Stimulated activated CD8-positive, alpha-beta memory T cell treated with anti-CD3 and anti-CD28 coated beads, Interleukin-7, amount 100 ng/mL, for 1 hour (primary cell): Measurements from ENCODE around the gene MT1B.
"Not testable (repeated sequence)": the region's sequence is repeated elsewhere in the genome, so short reads cannot be mapped to it uniquely, and the experiment has no call there.

ENCODE experiments used
- DNase-seq, 2 donors: peaks; one replicate each; pipeline ENCODE4 v3.0.0-alpha.2; 2020; ENCODE audit warnings: low read depth in 2 of 2

MT1B gene

DNA sequence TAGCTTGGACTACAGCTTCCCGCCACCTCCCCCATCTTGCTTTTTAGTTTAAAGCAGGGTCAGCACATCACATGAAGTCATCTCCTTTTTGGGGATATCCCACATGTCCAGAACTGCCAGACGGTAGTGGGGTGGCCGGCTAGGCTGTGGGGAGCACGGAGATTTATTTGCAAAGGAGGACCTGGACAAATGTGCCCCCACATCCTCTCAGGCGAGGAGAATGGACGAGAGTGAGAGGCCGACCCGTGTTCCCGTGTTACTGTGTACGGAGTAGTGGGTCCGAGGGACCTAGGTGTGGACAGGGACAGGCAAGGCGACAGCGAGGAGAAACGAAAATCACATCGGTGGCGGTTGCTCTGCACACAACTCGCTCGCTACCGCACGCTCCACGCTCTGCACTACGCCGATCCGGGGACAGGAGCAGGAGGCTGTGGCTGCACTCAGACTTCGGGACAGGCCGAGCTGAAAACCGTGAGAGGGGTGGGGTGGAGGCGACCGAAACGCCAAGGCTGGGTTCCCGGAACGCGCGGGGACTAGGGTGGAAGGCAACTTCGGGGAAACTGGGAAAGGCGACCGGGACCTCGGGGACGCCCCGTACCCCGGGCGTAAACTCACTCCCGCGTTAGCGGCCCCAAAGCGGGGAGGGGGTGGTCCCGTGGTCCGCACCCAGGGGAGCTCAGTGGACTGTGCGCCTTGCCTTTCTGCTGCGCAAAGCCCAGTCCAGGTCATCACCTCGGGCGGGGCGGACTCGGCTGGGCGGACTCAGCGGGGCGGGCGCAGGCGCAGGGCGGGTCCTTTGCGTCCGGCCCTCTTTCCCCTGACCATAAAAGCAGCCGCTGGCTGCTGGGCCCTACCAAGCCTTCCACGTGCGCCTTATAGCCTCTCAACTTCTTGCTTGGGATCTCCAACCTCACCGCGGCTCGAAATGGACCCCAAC lies 13.6 kb upstream of the MT1B start, which contains the start of gene MT1A:
Gene MT1A, plus strand, starts transcription at position 853 of the 937 bp plus-strand sequence. Its CDS starts 73 bp downstream, at position 926.
- no peak for DNase-seq

DNA sequence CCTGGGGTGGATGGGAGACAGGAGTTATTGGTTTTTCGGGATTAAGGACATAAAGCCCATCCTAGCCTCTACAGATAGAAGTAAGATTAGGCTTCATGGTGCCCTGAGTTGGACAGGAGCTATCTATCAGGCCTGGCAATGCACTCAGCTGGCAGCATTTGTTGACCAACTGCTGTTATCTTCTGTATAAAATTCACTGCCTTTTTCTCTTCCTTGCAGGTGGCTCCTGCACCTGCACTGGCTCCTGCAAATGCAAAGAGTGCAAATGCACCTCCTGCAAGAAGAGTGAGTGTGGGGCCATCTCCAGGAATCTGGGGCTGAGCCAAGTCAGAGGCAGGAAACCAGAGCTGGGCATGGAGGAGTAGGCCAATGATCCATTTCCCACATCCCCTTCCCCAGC lies 12.6 kb upstream of the MT1B start:
- no peak for DNase-seq

DNA sequence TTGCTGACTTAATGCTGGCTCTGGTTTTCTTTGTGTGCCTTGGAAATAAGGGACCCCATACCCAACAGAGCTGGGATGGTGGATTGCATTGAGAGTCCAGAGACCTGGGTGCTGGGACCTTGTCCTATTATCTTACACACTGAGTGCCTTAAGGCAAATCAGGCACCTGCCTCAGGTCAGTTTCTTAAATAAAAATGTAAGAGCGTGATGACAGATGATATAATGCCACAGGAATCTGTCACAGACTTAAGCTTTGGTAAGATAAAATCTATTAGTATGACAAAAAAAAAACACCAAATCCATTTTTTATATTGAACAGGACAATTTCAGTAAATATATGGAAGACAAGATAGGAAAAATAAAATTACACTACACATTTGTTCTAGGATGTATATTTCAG lies 11.6 kb upstream of the MT1B start:
- no peak for DNase-seq

DNA sequence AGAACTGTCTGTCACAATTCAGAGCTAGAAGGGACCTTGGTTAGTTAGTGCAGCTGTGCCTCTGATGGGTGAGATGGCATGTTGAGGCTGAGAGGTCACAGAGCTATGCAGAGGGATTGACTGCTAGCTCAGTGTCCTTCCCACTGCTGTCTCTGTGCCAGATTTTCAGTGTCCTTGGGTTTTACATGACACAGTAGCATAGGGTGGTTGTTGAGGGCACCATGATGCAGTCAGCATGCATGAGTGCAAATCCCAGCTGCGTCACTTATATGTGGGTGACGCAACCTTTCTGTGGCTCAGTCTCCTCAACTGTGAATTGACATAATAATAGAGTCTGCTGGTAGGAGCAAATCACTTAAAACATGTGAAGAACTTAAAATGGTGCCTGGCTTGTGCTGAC lies 10.5 kb upstream of the MT1B start:
- DNase-seq, result no peak

DNA sequence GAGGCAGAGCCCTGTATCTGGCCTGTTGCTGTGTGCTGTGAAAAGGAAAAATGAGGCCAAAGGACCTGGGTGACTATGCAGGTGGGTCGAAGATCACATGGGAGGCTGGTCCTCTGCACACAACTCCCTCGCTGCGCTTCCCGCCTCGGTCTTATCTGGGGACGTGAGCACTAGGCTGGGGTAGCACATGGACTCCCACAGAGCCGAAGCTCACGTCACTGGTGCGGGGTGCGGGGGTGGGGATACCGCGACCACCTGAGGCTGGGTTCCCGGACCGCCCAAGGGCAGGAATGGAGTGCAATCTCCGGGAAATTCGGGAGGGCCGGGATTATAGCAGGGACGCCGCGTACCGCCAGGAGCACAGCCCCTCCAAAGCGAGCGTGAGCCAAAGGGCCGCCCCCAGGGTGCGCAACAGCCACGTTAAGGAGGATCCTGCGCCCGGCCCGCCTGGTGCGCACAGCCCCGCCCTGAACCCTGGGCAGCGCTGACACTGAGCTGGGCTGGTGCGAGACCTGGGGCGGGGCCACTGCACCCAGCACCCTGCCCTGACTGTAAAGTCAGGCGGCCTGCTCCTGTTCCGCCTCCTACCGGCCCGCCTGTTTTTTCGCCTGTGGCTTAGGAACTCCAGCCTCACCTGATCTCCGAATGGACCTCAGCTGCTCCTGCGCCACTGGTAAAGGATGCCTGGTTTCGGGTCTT lies 8.5 kb upstream of the MT1B start:
- peak; percentile 33 to 39 for DNase-seq

DNA sequence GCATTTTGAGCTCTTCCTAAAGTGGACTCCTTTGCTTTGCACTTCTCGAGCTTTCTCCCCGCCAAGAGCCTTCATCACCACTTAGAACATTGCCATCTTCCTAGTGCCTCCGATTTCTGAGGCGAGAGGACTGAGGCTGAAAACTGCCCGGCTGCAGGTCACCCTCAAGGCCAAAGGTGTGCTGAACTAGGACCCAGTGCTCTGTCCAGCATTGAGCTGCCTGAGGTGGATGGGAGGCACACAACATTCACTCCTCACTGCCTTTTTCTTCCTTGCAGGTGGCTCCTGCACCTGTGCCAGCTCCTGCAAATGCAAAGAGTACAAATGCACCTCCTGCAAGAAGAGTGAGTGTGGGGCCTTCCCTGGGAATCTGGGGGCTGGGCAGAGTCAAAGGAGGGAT lies 7.9 kb upstream of the MT1B start:
- no peak for DNase-seq

DNA sequence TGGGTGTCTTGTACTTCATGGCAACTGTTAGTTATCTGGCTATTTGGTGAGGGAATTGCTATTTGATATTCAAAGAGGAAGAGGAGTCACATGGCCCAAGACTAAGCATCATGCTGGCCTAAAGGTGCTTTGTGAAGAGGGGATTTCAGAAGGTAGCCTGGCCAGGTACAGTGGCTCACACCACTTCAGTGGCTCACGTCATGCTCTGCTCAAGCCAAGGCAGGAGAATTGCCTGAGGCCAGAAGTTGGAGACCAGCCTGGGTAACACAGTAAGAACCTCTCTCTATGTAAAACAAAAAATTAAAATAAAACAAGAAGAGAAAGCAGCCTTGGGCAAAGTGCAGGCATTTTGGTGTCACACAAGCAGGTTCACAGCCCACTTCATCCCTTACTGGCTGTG lies 6.4 kb upstream of the MT1B start:
- no peak for DNase-seq

DNA sequence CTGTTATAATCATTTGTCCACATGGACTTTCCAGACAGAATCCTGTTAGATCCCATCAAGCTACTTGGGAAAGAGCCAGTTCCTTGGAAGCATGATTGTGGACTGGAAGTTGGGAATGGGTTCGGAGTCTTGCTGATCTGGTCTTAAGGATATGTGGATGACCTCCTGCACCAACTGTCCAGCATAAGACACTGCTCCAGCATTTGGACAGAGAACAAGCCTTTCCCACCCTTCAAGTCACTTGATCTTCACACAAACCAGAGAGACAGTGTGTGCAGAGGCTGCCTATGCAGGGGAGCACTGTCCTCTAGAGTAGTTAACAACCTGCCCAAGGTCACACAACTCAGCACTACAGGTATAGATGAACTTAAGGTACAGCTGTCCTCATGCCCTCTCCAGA lies 5.8 kb upstream of the MT1B start:
- DNase-seq, result no peak

DNA sequence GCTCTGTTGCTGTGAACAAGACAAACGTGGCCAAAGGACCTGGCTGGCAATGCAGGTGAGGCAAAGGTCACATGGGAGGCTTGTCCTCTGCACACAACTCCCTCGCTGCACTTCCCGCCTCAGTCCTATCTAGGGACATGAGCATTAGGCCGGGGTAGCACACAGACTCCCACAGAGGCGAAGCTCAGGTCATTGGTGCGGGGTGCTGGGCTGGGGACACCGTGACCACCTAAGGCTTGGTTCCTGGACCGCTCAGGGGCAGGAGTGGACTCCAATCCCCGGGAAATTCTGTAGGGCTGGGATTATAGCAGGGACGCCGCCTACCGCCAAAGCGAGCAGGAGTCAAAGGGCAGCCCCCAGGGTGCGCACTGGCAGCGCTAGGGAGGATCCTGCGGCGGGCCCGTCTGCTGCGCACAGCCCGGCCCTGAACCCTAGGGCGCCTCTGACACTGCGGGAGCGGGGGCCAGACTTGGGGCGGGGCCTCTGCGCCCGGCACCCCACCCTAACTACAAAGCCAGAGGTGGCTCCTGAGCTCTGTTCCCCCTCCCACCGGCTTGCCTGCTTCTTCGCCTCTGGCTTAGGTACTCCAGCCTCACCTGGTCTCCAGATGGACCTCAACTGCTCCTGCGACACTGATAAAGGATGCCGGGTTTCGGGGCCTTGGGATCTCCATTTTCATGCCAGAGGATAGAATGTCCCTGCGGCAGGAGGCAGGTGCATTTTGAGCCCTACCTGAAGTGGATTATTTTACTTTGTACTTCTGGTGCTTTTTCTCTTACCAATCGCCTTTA lies 3.9 kb upstream of the MT1B start:
- DNase-seq, result no peak

DNA sequence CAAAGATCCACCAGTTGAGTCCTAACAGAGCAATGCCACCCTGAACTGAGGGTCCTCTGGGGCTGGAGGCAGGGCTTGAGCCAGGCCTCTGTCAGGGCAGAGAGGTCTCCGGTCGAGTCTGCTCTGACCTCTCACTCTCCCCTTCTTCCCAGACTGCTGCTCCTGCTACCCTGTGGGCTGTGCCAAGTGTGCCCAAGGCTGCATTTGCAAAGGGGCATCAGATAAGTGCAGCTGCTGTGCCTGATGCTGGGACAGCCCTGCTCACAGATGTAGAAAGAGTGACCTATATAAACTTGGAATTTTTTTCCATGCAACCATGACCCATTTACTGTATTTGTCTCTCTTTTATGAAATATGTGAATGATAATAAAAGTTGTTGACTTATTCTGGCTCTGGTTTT lies 2.4 kb upstream of the MT1B start:
- DNase-seq, result no peak

DNA sequence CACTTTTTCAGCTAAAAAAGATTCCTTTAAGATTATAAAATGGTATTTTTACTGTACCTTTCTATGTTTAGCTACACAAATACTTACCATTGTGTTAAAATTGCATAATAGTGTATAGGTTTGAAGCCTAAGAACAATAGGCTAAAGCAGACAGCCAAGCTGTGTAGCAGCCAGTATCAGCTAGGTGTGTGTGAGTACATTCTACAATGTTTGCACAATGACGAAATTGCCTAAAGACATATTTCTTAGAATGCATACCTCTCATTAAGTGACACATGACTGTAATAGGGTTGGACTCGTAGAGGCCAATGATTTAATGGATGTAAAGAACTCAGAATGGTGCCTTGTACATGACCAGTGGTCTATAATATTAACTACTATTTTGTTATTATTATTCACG lies 1.9 kb upstream of the MT1B start:
- DNase-seq, result no peak

DNA sequence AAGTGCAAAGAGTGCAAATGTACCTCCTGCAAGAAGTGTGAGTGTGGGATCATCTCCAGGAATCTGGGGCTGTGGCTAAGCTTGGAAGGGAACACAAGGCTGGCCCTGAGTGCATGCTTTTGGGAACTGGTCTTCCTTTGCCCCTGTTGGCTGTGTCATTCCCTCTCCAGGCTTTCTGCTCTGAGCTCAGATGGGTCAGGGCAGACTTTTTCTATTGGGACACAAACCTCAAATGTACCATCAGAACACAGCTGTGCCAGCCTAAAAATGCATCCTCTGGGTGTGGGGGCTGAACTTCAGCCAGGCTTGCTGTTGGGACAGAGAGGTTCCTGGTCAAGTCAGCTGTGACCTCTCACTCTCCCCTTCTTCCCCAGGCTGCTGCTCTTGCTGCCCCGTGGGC lies 914 bp downstream of the MT1B start:
- DNase-seq, result no peak

DNA sequence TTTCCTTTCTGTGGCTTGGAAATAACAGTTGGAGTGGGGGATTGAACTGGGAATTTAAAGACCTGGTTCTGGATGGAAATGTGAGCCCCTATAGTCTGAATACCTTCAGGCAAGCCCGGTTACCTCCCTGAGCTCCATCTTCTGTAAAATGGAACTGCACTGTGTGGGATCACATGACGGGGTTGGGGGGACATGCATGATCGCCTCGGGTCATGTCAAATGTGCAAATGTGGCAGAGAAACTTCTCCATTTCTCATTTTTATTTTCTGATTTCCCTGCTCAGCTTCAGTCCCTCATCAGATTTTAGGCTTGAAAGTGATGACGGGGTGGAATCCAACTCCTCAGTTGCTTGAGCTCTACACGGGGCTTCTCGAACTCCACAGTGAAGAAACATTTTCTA lies 1.5 kb downstream of the MT1B start:
- no peak for DNase-seq

DNA sequence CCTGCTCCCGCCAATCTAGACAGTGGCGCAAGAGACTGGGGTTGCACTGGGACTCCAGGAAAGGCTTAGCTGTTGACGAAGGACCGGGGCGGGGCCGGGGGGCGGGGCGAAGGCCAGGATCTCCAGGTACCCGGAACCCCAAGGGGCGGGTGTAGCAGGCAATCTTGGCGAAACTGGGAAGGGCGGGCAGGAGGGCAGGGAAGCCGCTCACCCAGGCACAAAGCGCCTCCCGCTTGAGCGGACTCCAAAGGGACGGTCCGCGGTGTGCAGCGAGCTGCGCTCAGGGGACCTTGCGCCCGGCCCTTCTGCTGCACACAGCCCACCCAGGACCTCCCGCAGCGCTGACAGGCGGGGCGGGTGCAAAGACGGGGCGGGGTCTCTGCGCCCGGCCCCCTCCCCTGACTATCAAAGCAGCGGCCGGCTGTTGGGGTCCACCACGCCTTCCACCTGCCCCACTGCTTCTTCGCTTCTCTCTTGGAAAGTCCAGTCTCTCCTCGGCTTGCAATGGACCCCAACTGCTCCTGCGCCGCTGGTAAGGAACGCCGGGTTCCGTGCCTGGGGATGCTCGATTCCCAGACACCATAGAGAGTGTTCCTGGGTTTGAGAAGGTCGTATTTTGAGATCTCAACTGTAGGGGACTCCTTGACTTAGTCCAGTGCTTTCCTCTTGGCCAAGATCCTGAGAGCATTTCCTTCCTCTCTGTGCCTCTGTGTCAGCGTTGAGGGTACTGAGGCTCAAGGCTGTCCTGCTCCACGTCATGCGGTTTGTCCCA lies 6.1 kb downstream of the MT1B start, which contains the start of gene MT1F:
Gene MT1F, plus strand, starts transcription at position 405 of the 772 bp plus-strand sequence. Its CDS starts 100 bp downstream, at position 505.
- peak; percentile 35 to 52 for DNase-seq

DNA sequence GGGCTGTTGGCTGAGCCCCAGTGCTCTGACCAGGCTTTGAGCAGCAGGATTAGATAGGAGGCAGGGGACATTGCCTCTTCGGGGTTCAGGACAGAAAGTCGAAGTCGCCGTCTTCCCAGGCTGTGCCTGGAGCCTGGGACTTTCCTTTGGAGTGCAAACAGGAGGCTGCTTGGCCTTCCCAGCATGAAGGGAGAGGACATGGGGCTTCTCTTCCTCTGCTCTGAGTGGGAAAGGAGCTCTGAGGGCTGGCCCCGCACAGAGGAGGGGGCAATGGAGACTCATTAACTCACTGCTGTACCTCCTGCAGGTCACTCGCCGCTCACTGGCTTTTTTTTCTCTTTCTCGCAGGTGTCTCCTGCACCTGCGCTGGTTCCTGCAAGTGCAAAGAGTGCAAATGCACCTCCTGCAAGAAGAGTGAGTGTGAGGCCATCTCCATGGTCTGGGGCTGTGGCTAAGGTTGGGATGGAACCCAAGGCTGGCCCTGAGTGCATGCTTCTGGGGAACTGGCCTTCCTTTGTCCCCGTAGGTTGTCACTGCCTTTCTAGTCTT lies 6.7 kb downstream of the MT1B start:
- no peak for DNase-seq

DNA sequence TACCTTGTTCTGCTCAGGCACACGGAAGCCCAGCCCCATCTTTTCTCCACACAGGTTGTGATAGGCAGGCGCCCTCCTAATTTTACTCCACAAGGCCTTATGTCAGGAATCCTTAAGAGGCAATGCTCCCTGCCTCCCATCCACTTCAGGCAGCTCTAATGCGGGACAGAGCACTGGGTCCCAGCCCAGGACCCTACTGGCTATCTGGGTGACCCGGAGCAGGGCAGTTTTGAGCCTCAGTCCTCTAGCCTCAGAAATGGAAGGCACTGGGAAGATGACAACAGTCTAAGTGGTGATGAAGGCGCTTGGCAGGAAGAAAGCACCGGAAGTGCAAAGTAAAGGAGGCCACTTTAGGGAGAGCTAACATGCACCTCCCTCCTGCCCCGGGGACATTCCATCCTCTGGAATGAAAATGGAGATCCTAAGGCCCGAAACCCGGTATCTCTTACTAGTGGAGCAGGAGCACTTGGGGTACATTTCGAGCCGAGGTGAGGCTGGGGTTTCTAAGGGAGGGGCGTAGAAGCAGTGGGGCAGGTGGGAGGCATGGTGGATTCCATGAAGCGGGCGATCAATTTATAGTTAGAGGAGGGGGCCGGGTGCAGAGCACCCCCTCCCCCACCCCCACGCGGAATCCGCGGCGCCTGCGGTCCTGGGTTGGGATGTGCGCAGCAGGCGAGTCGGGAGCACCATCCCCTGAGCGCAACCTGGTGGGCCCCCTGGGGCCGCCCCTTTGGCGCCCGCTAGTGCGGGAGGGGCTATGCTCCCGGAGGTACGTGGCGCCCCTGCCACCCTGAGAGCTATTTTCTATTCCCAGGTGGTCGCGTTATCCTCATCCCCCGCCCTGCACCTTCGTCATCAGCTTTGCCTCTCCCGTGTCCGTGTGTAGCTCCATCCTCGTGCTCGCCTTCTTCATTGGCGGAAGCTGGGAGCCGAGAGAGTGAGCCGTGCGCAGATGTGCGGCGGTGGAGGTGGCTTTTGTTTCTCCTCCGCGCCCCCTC lies 11.0 kb downstream of the MT1B start:
- no peak for DNase-seq

DNA sequence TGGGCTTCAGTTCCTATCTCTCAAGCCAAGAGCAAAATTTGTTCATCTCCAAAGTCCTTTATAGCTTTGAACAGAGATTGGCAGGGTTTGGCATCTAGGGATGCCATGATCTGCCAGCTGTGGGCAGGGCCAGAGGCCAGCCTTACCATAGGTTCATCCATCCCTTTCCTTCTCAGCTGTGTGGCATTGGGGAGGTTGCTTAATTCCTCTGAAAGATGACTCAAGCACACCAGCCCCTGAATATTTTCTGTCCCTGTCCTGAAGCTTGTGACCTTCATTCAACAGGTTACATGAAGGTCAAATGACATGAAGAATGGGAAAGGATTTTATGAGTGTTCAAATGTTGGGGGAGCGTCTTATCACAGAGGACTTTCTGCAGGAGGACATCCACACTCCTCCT lies 12.8 kb downstream of the MT1B start:
- DNase-seq, result no peak

DNA sequence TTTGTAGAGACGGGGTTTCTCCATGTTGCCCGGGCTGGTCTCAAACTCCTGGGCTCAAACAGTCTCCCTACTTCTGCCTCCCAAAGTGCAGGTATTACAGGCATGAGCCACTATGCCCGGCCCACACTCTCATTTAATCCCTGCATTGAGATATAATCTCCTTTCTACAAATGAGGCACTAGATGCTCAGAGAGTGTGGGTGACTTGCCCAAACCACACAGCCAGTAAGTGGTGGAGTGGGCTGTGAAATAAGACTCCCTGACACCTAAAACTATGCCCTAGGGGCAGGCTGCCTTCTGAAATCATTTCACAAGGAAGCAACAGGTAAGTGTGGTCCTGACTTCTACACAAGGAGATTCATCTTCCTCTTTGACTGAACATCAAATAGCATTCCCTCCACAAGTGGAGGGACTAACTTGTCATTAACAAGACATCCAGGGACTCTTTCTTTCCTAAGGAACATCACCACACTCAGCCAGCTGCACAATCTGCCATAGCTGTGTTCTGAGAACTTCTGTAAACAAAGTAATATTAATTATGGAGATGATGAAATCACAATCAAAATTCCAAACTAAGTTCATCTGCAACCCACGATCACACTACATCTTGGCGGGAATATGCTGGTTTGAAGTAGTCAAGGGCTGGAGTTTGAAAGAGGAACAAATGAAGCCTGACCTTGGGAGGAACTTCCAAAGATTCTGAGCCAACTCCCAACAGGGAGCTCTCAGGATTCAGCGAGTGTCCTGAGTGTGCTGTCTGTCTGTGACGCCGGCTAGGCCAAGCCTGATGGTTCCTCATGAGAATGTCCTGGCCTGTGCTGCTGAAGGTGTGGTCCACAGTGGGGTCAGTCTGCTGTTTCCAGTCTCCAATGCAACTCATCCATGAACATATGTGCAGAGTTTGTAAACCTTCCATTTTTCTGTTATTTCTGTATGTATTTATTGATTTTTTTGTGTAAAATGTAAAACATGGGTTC lies 13.9 kb downstream of the MT1B start:
- DNase-seq, result not testable (repeated sequence)
